Stimulated activated CD8-positive, alpha-beta memory T cell treated with anti-CD3 and anti-CD28 coated beads, Interleukin-15, amount 100 ng/mL, for 48 hours (primary cell): ENCODE results near the gene BRD7.

ENCODE experiments used
- DNase-seq, 2 donors: peaks; one replicate each; pipeline ENCODE4 v3.0.0-alpha.2; 2020; ENCODE audit warnings: low read depth in 2 of 2

Gene BRD7

DNA sequence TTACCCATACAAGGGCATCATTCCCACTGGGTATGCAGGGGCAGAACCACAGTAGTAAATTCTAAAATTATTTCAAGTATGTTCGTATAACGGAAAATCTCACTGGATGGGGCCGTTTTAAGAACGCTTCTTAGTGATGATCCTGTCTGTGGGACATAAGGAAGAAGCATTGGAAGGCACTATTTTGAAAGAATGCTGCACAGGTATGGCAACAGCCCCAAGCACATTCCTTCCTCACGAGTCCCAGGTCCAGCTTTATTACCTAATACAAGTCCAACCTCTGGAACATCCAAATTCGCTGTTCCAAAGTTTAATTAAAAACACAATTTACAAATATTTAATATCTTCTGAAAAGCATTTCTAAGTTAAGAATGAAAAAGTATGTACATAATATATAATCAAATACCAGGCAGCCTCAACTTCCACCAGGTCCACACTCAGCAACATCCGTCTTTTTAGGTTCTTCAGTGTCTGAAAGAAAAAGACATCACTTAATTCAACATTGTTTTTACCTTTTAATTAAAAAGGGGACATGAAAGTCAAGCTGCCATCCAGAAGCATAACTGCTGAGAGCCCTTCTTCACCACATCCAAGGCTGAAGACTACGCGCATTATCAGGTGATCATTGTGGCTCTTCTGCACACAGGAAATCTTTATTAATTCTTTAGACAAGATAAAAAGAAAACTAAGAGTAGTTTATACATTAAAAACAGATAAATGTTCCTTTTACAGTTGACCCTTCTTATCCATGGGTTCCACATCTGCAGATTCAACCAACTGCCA, 49.8 kb downstream of the BRD7 start:
- DNase-seq, result no peak

DNA sequence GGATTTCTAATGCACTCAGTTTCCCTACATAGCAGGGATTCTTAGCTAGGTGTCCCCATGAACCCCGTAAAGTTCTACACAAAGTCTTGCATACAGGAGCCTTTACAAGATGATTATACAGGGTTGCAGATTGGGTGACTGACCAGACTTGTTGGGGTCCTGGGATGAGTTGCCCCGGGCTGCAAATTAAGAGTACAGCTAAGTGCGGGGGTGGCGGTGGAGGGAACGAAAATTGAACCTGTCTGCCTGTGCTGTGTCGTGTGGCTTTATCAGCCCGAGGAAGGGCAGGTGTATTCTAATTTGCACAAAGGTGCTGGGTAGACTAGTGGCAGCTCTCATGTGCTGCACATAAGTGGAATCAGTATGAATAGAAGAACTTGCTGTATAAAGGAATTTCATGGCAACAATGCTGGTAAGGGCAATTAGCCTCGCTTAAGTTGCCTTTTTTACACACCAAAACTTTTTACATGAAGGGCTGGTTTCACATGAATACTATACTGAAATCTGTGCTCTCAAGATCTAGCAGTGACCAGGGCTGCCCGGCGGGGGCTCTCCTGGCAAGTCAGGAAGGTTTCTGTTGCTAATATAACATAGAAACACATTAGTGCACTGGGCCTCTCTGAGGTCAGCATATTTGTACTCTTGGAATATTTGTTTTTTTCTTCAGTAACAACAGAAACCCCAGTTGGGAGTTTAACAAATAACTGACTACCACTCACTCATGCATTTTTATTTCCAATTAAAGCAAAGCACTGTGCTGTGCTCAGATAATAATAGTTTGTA, 51.7 kb downstream of the BRD7 start:
- DNase-seq, result no peak

DNA sequence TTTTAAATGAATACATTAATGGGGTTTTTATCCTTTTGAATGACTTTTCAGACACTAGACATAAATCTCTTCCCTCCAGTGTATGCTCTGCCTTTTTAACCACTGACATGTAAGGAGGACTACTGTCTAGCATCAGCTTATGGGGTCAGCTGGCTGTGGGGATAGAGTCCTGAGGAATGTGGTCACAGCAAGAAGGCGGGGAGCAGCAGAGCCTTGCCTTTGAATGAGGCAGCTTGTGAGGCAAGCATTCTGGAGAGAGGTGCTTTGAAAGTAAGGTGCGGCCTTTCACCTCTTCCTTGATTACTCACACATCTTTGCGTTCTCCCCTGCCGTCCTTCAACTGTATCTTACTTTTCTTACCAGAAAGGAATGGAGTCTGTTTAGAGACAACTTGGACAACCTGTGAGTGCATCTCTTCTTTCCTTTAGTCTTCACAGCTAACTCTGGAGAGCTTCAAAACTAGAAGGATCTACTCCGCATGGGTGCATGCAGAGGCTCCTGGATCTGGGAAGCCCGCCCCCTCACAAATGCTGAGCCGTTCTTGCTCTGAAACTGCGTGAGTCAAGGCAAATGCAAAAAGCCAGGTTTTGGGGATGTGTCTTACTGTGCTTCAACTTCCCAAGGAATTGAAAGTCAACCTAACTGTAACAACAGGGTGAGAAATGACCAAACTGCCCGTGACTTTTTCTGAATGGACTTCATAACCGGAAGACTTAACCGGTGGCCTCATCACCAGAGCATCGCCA, 52.5 kb downstream of the BRD7 start:
- no peak for DNase-seq

DNA sequence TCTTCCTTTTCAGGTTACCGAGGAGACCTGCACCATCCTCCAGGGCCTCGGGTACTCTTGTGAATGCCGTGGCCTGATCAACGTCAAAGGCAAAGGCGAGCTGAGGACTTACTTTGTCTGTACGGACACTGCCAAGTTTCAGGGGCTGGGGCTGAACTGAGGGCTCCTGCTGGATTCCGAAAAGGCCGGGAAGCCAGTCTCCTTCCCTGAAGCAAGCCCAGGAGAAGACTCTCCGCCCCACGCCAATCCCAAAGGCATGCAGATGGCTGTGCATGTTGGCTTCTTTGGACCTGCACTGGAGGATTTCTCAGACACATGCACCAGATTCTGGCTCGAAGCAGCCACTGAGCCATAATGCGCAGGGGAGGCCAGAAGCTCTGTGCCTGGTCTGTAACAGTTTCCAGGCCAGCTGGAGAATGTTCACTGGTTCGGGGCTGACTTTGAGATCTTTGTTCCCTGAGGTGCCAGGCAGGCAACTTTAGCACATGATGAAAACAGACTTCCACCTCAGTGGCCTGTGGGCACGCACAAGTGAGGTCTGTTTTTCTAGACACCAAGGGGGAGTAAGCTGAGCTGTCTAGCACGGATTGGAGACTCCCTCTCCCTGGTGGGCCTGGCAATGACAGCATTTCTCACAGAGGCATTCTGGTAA, 53.3 kb downstream of the BRD7 start:
- no peak for DNase-seq

DNA sequence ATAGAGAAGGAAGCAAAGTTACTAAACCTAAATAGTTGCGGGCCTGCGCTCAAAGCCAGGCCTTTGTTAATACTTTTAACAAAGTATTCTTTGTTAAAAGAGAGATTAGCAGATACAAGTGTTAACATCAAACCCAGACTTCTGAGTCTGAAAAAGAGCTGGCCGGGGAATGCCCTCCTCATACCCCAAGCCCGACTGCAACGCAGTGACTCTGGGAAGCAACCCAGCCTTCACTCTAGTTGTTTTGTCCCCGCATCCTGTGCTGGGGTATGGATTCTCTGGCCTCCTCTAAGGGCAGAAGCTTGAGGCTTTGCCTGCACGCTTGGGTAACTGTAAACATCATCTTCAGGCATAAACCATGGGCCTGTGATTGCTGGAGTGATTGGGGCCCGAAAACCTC, 54.1 kb downstream of the BRD7 start:
- no peak for DNase-seq

DNA sequence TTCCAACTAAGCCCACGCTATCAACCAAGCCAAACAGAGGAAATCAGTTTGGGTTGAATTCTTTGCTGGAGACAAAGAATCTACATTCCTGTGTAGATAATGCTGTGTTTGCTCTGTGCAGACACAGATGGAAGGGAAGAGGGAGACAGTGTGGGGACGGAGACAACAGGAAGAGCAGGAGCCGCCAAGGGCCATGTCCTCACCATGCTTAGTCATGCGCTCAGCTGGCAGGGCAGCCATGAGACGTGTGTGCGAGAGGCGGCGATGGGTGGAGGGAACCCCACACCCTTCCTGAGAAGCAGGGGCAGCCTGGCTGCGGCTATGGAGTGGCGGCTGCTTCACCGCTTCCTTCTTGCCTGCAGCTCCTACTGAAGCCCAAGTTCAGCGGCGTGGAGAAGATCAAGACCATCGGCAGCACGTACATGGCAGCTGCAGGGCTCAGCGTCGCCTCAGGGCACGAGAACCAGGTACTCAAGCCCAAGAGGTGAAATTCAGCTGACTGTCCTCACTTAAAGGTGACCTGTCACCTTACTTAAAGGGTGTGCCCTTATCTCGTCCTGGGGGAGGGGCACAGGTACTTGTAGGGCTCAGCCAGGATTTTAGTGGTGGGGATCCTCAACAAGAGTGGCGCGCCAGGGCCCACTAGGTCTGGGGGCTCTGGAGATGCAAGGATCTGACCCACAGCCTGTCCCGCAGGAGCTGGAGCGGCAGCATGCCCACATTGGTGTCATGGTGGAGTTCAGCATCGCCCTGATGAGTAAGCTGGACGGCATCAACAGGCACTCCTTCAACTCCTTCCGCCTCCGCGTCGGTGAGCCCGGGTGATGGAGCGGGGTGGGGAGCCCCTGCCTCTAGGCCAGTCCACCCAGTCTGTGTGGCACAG, 55.0 kb downstream of the BRD7 start:
- peak in 1 of 2 donors; percentile 26 for DNase-seq

DNA sequence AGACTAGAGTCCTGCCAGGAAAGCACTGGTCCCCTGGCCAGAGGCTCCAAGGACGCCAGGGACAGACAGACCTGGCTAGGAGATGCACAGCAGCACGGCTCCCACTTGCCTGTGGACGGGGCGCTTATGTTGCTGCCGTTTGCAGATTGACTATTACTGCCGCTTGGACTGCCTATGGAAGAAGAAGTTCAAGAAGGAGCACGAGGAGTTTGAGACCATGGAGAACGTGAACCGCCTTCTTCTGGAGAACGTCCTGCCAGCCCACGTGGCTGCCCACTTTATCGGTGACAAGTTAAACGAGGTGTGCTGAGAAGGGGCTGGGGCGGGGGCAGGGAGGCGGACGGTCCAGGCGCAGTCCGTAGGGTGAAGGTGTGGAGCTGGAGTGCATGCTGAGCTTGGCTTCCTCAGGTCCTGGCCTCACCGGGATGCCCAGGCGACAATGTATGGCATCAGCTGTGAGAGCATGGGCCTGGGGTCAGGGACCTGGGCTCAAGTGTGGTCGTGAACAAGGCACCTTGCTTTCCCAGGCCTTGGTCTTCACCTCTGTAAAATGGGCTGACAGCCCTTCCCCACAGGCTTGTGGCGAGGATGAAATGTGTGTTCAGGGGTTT, 56.8 kb downstream of the BRD7 start:
- no peak for DNase-seq

DNA sequence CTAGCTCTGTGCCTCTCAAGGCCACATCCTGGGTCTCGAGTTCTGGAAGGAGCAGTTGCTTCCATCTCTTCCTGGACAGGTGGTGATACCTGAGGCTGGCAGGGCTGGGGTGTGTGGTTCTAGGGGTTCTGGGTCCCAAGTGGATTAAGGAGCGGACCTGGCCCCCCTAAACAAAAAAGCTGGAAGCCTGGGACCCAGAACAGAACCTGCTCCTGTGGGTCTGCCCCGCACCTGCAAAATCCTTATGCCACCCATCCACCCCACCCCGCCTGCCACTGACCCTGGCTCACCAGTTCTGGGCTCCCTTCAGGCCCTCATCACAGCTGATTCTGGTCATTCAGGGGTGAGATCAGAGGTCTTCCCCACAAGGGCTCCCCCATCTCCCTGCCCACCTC, 57.7 kb downstream of the BRD7 start:
- no peak for DNase-seq

DNA sequence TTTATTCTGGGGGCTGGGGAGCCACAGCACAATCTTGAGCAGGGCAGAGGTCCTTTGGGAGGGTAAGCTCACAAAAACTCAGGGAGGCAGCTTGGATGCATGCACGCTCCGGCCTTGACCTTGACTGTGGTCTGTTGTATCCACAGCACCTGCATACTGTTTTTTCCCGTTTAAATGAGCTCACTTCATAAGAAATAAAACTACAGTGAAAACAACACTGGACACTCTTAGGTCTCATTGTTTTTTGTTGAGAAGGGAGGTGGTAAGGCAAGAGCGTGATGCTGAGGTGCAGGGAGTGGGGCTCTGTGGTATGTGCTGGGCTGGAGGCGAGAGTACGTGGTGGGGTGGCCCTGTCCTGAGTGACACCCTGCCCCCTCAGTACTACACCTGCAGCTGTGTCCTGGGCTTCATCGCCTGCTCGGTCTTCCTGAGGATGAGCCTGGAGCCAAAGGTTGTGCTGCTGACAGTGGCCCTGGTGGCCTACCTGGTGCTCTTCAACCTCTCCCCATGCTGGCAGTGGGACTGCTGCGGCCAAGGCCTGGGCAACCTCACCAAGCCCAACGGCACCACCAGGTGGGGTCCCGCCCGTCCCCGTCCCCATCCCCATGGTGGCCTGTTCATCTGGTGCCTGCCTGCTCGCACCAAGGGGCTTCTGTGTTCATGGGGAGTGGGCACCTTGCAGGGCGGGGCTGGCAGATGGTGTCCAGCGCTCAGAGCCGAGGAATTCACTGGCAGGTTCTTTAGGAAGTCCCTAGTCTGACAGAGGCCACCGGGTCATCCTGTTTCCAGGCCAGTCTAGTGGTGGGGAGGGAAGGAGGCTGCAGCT, 58.3 kb downstream of the BRD7 start:
- DNase-seq, result no peak

DNA sequence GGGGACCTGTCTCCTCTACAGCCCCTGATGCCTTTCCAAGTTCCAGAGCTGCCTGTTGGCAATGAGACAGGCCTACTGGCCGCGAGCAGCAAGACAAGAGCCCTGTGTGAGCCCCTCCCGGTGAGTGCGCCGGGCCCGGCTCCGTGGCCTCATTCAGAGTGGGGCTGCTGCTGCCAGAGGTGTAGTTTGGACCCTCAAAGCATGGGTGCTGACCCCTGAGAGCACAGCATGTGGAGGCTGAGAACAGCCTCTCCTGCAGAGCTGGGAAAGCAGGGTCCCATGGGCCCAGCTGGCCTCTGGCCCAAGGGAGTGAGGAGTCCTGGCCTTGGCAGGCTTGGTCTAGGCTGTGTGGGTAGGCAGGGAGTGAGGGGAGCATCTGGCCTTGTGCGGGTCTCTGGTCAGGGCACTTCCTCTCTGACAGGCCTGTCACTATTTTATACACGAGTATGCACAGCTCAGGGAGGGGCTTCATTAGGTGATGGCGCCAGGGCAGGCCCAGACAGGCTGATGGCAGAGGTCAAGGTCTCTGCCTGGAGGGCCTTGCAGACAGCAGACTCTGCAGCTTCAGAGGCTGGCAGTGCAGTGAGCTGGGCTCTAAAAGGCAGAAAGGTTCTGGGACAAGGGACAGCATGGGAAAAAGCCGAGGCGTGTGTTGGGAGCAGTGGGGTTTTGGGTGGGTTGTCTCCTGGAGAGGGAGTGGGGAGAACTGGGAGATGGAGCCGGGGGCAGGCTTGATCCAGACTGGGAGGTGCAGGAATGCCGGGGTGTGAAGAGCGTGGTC, 59.1 kb downstream of the BRD7 start:
- no peak for DNase-seq

DNA sequence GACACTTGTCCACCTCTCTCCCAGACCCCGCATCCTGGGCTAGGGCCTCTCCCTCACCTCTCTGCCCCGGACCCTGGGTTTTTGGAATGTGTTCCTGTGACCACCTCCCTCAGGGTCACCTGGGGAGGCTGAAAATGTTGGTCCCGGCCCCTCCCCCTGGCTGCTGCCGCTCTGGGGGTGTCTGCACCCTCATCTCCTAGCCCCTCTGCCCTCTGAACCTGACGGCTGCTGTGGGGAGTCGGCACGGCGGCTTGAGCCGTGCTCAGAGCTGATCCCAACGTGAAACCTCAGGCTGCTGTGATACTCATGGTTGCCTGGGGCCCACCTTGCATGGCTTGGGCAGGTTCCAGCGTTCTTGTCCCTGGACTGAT, 59.6 kb downstream of the BRD7 start:
- DNase-seq, result no peak

DNA sequence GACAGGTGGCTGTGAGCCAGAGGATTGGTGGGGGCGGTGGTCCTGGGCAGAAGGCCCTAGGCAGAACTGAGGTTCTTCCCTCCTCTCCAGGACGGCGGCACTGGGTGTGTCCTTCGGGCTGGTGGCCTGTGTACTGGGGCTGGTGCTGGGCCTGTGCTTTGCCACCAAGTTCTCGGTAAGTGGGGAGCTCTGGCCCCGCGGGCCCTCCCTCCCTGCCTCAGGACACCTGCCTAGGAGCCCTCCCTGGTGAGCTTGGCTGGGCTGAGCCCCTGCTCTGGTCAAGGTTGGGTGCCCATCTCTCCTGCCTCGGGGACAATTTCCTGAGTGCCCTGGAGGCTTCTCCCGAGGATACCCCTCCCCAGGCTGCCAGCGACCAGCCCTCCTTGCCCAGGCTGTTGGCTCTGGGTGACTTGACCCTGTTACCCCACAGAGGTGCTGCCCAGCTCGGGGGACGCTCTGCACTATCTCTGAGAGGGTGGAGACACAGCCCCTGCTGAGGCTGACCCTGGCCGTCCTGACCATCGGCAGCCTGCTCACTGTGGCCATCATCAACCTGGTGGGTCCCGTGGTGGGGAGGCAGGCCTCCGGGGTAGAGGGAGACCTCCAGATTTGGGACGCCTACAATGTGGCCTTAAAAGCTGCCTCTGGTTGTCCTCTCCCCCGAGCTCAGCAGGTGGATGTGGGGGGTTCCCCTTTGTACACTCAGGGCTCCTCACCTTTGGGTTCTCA, 60.4 kb downstream of the BRD7 start:
- DNase-seq, result no peak

DNA sequence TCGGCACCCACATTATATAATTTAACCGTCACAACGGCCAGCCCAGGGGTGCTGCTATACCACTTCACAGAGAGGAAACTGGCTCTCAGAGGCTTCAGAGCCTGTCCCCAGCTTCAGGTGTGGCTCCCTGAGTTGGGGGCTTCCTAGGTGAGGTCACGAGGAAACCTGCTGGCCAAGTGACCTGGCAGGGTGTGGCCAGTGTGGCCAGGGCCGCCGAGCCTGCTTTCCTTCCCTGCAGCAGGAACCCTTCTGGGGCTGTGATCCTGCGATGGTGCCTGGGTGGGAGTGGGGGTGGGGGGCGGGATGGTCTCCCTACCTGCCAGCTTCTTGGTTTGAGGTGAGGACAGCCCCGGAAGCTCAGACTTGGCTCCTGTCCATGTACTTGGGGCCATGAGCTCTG, 62.5 kb downstream of the BRD7 start:
- no peak for DNase-seq

DNA sequence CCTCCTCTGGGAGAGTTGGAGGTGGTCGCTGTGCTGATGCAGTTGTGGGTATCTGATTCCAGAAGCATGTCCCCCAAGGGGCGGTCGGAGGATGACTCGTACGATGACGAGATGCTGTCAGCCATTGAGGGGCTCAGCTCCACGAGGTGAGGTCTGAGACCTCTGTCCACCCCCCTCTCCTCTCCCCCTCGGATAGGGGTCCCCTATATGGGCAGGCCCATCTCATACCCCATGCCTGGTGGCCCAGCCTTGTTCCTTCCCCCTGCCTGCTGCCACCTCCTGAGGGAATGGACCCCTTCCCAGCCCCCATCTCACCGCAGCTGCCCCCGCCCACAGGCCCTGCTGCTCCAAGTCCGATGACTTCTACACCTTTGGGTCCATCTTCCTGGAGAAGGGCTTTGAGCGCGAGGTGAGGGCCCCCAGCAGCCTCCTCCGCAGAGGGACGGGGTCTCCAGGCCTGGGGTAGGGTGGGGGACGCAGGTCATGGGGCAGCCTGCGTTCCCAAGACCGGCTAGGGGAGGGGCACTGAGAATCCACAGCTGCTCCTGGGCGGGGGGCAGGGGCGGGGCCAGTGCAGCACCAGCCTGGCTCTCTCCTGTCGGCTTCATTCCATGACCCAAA, 63.2 kb downstream of the BRD7 start:
- DNase-seq, result no peak

DNA sequence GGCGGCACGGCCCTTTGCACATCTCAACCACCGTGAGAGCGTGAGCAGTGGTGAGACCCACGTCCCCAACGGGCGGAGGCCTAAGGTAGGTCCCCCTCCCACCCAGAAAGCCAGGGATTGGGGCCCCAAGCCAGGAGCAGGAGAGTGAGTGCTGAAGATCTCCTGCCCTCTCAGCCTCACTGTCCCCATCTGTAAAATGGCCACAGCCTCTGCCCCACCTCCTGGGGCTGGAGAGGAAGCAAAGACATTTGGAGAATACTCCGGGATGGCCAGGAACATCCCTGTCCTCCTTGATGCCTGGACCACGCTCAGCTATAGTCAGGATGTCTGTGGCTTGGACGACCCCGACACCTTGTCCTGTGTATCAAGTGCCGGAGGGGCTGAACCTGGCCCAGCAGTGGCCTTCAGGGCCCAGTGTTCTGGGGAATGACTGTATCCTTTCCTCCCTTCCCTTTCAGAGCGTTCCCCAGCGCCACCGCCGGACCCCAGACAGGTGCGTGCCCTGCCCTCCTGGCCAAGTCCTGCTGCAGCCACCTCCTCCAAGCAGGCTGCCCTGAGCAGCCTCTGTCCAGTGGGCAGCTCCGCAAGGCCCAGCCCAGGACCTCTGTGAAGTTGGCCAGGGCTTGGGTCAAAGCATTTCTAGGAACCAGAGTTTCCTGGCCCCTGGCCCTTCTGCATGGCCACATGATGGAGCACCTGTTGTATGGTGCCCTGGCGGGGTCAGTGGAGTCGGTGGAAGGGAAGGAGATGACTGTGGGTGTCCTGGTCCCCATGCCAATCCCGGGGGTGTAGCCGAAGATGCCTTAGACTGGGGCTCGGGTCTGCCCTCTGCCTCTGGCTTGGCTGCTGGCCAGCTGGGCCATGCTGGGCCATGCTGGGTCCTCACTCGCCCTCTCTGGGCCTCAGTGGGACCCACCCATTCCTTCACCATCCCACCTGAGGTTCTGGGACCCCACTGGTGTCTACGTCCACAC, 64.0 kb downstream of the BRD7 start:
- DNase-seq, result no peak

DNA sequence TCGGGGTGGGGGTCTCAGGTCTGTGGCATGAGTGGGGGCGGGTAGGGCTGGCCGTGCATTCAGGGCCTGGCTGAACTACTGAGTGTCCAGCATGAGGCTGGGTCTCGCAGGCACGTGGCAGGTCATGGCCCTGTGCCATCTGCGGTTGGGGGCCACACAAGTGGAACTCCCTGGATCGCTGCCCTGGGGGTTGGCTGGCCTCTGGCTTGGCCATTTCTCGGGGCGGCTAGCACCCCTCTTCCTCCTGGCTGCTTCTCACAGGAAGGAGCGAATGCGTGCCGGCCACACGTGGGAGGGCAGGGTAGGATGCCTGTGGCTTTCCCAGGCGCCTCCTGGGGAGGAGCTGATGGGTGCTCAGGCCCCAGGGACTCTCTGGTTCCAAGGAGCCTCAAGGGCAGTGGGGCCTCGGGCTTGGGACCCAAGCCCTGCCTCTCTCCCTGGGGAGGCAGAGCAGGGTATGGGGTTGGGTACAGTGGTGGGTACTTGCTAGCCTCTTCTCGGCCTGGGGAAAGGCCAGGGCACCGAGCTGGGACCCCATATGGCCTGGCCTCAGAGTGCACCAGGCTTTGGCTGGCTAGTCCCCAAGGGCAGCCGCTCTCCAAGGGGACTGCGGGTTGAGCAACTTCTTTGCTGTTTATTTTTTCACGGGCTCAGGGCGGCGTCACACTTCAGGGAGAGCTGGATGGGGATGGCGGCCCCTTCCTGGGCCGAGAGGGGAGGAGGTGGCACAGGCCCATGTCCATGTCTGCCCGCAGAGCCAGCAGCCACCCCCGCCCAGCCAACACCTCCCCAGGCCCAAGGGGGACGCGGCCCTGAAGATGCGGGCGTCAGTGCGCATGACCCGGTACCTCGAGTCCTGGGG, 65.0 kb downstream of the BRD7 start:
- no peak for DNase-seq
